GM23338 (cell line): ENCODE data around the gene ZNF48. TPM values are rescaled to one million over a fixed set of nuclear protein-coding genes. Genes with fewer than 3 reads are reported as not detected.

Experiments used
- ATAC-seq: fragments of 200-7000 bp; cut with Tn5 transposase; 3 replicates; pipeline ENCODE4 v1.9.1; 2020
- DNase-seq: peaks from one replicate; pipeline ENCODE4 v3.0.0-alpha.2; 2015; ENCODE audit warnings: low spot score
- H2AFZ ChIP-seq: fragments of 200-600 bp; sonication (generic); 2 replicates; pipeline ENCODE4 v1.8.0; 2016; ENCODE audit warnings: antibody characterized with exemption, mild to moderate bottlenecking, moderate library complexity
- H3F3A ChIP-seq: fragments of 200-600 bp; sonication (generic); replicated peaks from 2 replicates; pipeline ENCODE4 v1.8.0; 2017; ENCODE audit warnings: antibody characterized with exemption, mixed run types, low read depth
- H3K27ac ChIP-seq: fragments of 200-600 bp; sonication (generic); 2 replicates; pipeline ENCODE4 v1.6.1; 2016; ENCODE audit warnings: low read depth
- H3K27me3 ChIP-seq: fragments of 200-600 bp; sonication (generic); 2 replicates; pipeline ENCODE4 v1.8.0; 2016; ENCODE audit warnings: mild to moderate bottlenecking, mixed run types, moderate library complexity; ENCODE audit not compliant: insufficient read depth
- H3K36me3 ChIP-seq: fragments of 200-600 bp; sonication (generic); 2 replicates; pipeline ENCODE4 v1.8.0; 2016; ENCODE audit warnings: mild to moderate bottlenecking; ENCODE audit not compliant: insufficient read depth
- H3K4me1 ChIP-seq: fragments of 200-600 bp; sonication (generic); 2 replicates; pipeline ENCODE4 v1.8.0; 2016; ENCODE audit warnings: mild to moderate bottlenecking, moderate library complexity; ENCODE audit not compliant: insufficient read depth
- H3K4me2 ChIP-seq: fragments of 200-600 bp; sonication (generic); 2 replicates; pipeline ENCODE4 v1.7.1; 2017; ENCODE audit warnings: mixed run types
- H3K4me3 ChIP-seq: fragments of 200-600 bp; sonication (generic); 2 replicates; pipeline ENCODE4 v1.6.1; 2016; ENCODE audit warnings: mixed run types
- H3K79me2 ChIP-seq: fragments of 200-600 bp; sonication (generic); replicated peaks from 2 replicates; pipeline ENCODE4 v1.8.0; 2017; ENCODE audit warnings: mild to moderate bottlenecking; ENCODE audit not compliant: insufficient read depth
- H3K9me2 ChIP-seq: fragments of 200-600 bp; sonication (generic); 2 replicates; pipeline ENCODE4 v1.8.0; 2017; ENCODE audit not compliant: insufficient read depth
- H4K20me1 ChIP-seq: fragments of 200-600 bp; sonication (generic); replicated peaks from 2 replicates; pipeline ENCODE4 v1.8.0; 2017; ENCODE audit warnings: mild to moderate bottlenecking; ENCODE audit not compliant: insufficient read depth
- H3K27ac Mint-ChIP-seq: 2 replicates; pipeline ENCODE4 v1.8.0; 2020; ENCODE audit warnings: inconsistent platforms, mild to moderate bottlenecking, moderate library complexity, mixed read lengths
- H3K27me3 Mint-ChIP-seq: 3 replicates; pipeline ENCODE4 v1.8.0; 2022; ENCODE audit warnings: low read depth, mild to moderate bottlenecking, moderate library complexity, mixed read lengths, inconsistent platforms; ENCODE audit not compliant: insufficient read depth, poor library complexity
- H3K36me3 Mint-ChIP-seq: 3 replicates; pipeline ENCODE4 v1.8.0; 2021; ENCODE audit warnings: low read depth, mild to moderate bottlenecking, inconsistent platforms, moderate library complexity, mixed read lengths
- H3K4me1 Mint-ChIP-seq: 3 replicates; pipeline ENCODE4 v1.8.0; 2020; ENCODE audit warnings: mild to moderate bottlenecking, inconsistent platforms, mixed read lengths
- H3K4me3 Mint-ChIP-seq: 3 replicates; pipeline ENCODE4 v1.8.0; 2021; ENCODE audit warnings: moderate library complexity, mild to moderate bottlenecking, inconsistent platforms, mixed read lengths
- H3K9me3 Mint-ChIP-seq: 3 replicates; pipeline ENCODE4 v1.8.0; 2020; ENCODE audit warnings: moderate library complexity, mild to moderate bottlenecking, inconsistent platforms, mixed read lengths
- CREB1 ChIP-seq: fragments of 250-450 bp; sonication (Bioruptor Pico); IDR thresholded peaks from 2 replicates; pipeline ENCODE4 v1.5.0; 2020; ENCODE audit warnings: low read depth, mild to moderate bottlenecking, moderate library complexity
- CTCF ChIP-seq, 2 experiments: fragments of 200-600 bp in 1 of 2; sonication (generic) in 1 of 2; conservative IDR thresholded peaks; 2 replicates each; pipeline versions ENCODE4 v1.5.1 to v1.6.1; 2016 to 2017; ENCODE audit warnings: antibody characterized with exemption in 2 of 2, low read depth in 2 of 2, mild to moderate bottlenecking in 2 of 2, moderate library complexity in 1 of 2
- ETS1 ChIP-seq: IDR thresholded peaks from 2 replicates; pipeline ENCODE4 v1.6.1; 2016; ENCODE audit warnings: antibody characterized with exemption
- EZH2 ChIP-seq: fragments of 200-600 bp; sonication (generic); IDR thresholded peaks from one replicate; pipeline ENCODE4 v1.8.0; 2017; ENCODE audit warnings: antibody characterized with exemption, mild to moderate bottlenecking, low read depth; ENCODE audit not compliant: unreplicated experiment
- EZH2phosphoT487 ChIP-seq: fragments of 200-600 bp; sonication (generic); IDR thresholded peaks from one replicate; pipeline ENCODE4 v1.8.1; 2018; ENCODE audit warnings: antibody characterized with exemption; ENCODE audit not compliant: unreplicated experiment
- JUNB ChIP-seq: IDR thresholded peaks from one replicate; pipeline ENCODE4 v1.6.1; 2016; ENCODE audit warnings: antibody characterized with exemption; ENCODE audit not compliant: unreplicated experiment
- NANOG ChIP-seq: IDR thresholded peaks from 2 replicates; pipeline ENCODE4 v1.6.1; 2016; ENCODE audit warnings: antibody characterized with exemption, borderline replicate concordance
- POLR2AphosphoS5 ChIP-seq: IDR thresholded peaks from 2 replicates; pipeline ENCODE4 v1.6.1; 2016; ENCODE audit warnings: antibody characterized with exemption, low read depth
- REST ChIP-seq: IDR thresholded peaks from one replicate; pipeline ENCODE4 v1.6.1; 2018; ENCODE audit warnings: antibody characterized with exemption; ENCODE audit not compliant: unreplicated experiment
- STAT1 ChIP-seq: IDR thresholded peaks from one replicate; pipeline ENCODE4 v1.6.1; 2016; ENCODE audit warnings: antibody characterized with exemption; ENCODE audit not compliant: unreplicated experiment
- ZNF114 ChIP-seq: fragments of 250-450 bp; sonication (Bioruptor Pico); IDR thresholded peaks from 2 replicates; pipeline ENCODE4 v1.5.0; 2020; ENCODE audit warnings: mild to moderate bottlenecking, moderate library complexity
- ZNF331 ChIP-seq: fragments of 250-450 bp; sonication (Bioruptor Pico); IDR thresholded peaks from 2 replicates; pipeline ENCODE4 v1.5.0; 2020; ENCODE audit warnings: low read depth, mild to moderate bottlenecking, moderate library complexity
- ZNF462 ChIP-seq: fragments of 250-450 bp; sonication (Bioruptor Pico); IDR thresholded peaks from 2 replicates; pipeline ENCODE4 v1.5.0; 2020; ENCODE audit warnings: mild to moderate bottlenecking, moderate library complexity
- polyA plus RNA-seq: library from polyadenylated mRNA; unstranded; fragments of >200 nt; fragmentation: Nextera tagmentation; extraction: Ambion mirVana; gene quantifications from 2 replicates; pipeline ENCODE4 v1.2.1, GENCODE V29; 2016
- total RNA-seq: library from RNA; depleted of rRNA; stranded (reverse); fragments of >200 nt; shearing (Covaris generic); gene quantifications from 2 replicates; pipeline ENCODE4 v1.2.3, GENCODE V29; 2014

Gene ZNF48
- total and polyA plus RNA-seq, 2 experiments from 2014 or later: 4.8 to 44.3 TPM

- Histone ChIP-seq H3K36me3 (peaks cover 9% of the 10 kb centered on the region; the same call in 1 of the 2 replicates), H3K4me1 (peaks cover 33% of the 10 kb centered on the region), H3K9me2 (no peaks in the 10 kb centered on the region), H3F3A (peaks cover 56% of the 10 kb centered on the region), H2AFZ (no peak overlapping the region), H4K20me1 (peaks cover 15% of the 10 kb centered on the region; the same call in 1 of the 2 replicates), H3K27me3 (no peaks in the 10 kb centered on the region), H3K27ac (no peak overlapping the region), H3K4me3 (peak overlapping the region; percentile 96; the same call in 1 of the 2 replicates), H3K79me2 (peaks cover 20% of the 10 kb centered on the region), H3K4me2 (peak overlapping the region; percentile 94)
- DNase-seq (no peak), ATAC-seq (no peak)
- H3K27me3 Mint-ChIP-seq: peaks cover 17% of the 10 kb centered on the region
- peaks cover 40% of the 10 kb centered on the region for H3K4me1 Mint-ChIP-seq
- no peak overlapping the region for H3K27ac Mint-ChIP-seq
- peaks cover 35% of the 10 kb centered on the region for H3K36me3 Mint-ChIP-seq
- TF ChIP-seq ZNF462 (CRISPR knock-in tag): no peak
- no peak for TF ChIP-seq REST
- no peak for TF ChIP-seq ETS1
- TF ChIP-seq CTCF (conservative IDR thresholded peaks at IDR 0.05; ENCODE audit: low read depth in 2 of 2): no peak
- no peak for TF ChIP-seq JUNB
- TF ChIP-seq NANOG: no peak
- TF ChIP-seq STAT1: no peak
- TF ChIP-seq CREB1 (CRISPR knock-in tag): no peak
- TF ChIP-seq ZNF331 (CRISPR knock-in tag): no peak
- no peak for TF ChIP-seq ZNF114
- no peak for TF ChIP-seq POLR2AphosphoS5
- TF ChIP-seq EZH2phosphoT487: no peak
- no peak for TF ChIP-seq EZH2
- no peaks in the 10 kb centered on the region for H3K9me3 Mint-ChIP-seq
- H3K4me3 Mint-ChIP-seq: peak overlapping the region; percentile 90
Measured at GRCh38 chr16:30397056-30397455, 1.8 kb downstream of the ZNF48 start.
